Amniotic stem cell (primary cell): ENCODE measurements around the gene CYB561D2.

Source experiments
- DNase-seq: peaks from one replicate; lab custom pipeline; 2025; lab: John Stamatoyannopoulos, UW

Gene CYB561D2

DNA sequence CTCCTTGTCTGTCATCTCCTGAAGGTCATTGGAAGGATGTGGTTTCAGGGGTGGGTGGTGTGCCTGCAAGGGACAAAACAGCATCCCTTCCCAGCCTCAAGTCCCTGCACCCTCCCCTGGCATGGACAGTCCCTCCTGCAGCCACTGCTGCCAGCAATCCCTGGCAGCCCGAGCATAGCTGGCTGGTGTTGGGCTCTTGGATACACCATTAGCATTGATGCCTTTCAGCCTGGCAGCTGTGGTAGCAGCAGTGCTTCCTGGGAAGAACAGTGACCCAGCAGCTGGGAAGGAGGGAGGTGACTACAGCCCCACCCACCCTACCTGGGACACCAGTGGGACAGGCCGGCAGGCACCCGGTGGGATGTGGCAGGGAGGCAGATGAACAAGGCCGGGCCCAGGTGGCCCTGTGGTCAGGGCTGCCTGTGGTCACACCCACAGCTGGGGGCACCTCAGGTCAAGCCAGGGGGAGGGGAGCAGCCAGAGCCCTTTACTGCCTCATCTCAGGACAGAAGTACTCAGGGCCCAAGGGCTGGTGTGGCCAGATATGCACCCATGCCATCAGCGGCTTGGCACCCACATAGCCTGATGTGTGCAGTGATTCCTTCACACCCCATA is 41.5 kb downstream of the CYB561D2 start:
- DNase-seq = no peak

DNA sequence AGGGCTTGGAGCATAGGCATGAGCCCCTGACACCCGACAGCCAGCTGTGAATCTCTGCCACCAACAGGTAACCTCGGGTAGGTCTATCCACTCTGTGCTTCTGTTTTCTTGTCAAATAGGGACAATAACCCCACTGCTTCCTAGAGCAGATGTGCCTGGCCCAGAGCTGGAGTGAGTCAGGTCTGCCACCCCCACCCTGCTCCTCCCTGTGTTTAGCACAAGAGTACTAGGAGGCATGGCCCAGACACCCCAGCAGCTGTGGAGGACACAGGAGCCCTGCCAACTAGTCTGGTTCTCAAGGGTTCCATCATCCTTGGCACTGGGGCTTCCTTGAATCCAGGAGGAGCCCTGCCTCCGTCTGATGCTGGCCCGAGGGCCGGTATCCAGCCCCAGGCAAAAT is 42.4 kb downstream of the CYB561D2 start:
- no peak for DNase-seq

DNA sequence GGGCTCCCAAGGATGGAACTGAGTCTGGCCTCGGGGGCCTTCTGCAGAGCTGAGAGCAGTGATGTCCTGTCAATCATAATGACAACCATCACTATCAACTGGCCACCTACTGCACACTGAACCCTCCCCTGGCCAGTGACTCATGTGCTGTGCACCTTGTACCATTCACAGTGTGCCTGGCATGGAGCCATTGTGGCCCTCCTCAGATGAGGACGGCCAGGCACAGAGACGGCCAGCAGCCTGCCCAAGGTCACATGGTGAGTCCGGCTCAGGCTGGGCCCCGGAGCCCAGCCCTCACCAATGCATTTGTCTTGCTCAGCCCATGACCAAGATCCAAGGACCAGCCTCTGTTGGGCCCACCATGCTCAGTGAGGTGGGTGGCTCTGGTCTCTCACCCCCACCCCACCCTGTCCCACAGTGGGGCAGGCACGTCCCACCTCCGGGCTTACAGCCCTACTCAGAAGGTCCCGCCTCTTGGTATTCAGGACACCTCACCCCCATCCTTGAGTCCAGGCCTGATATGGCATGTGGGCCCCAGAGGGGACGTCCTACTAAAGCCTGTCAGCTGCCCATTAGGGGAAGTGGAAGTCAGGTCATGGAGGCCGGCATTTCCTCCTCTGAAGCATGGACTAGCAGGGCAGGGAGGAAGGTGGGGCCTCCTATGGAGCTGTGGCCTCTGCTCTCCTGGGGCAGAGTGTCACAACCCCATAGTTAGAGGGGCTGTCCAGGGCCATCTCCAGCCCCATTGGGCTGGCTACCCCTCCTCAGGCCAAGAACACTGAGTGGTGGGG is 44.6 kb downstream of the CYB561D2 start:
- no peak for DNase-seq

DNA sequence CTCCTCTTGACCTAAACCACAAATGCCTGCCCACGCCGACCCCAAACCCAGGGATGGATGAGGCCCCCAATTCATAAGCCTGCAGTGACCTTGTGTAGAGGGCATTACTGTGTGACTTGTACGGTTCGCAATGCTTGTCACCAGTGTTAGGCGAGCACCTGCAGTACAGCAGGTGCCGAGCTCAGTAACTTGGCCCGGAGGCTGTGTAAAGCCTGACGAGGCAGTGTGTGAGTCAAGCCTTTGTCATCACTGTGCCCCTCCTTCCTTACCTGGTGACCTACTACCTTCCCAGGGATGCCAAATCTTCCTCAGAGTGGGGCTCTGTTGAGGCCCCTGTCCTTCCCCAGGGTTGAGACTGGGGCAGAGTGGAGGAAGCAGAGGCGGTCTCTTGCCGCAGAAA is 45.8 kb downstream of the CYB561D2 start:
- no peak for DNase-seq

DNA sequence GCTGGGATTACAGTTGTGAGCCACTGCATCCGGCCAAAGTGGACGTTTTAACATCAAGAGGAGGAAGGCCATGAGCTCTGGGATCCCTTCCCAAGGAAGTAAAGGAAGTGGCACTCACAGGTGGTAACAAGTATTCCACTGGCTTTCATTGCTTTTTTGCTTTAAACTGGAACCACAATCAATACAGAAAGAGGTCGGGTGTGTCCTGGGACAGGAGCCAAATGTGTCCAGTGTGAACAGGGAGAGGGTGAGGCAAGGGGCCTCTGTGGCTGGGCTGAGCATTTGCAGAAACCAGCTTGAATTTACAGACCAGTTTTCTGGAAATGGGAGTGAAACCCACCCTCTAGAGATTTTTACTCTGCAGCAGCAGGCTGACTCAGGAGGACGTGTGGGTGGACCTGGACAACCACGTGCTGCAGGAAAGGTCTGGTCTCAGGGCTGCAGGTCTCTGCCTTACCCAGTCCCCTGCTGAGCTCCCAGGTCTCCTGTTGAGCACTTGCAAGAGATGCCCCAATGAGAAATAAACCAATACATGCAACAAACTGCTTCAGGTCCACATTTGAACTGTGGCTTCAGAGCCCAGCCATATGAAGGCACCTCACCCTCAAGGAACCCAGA is 51.4 kb downstream of the CYB561D2 start:
- no peak for DNase-seq
